DMS114 treated with DMSO at 0.1 percent for 48 hours (cell line): ENCODE data around the gene RNF125.
"Not testable (repeated sequence)": the region's sequence is repeated elsewhere in the genome, so short reads cannot be mapped to it uniquely, and the experiment has no call there.

Experiments used
- DNase-seq: peaks from one replicate; lab custom pipeline; 2025; ENCODE audit not compliant: unreplicated experiment; lab: John Stamatoyannopoulos, UW

RNF125 gene

DNA sequence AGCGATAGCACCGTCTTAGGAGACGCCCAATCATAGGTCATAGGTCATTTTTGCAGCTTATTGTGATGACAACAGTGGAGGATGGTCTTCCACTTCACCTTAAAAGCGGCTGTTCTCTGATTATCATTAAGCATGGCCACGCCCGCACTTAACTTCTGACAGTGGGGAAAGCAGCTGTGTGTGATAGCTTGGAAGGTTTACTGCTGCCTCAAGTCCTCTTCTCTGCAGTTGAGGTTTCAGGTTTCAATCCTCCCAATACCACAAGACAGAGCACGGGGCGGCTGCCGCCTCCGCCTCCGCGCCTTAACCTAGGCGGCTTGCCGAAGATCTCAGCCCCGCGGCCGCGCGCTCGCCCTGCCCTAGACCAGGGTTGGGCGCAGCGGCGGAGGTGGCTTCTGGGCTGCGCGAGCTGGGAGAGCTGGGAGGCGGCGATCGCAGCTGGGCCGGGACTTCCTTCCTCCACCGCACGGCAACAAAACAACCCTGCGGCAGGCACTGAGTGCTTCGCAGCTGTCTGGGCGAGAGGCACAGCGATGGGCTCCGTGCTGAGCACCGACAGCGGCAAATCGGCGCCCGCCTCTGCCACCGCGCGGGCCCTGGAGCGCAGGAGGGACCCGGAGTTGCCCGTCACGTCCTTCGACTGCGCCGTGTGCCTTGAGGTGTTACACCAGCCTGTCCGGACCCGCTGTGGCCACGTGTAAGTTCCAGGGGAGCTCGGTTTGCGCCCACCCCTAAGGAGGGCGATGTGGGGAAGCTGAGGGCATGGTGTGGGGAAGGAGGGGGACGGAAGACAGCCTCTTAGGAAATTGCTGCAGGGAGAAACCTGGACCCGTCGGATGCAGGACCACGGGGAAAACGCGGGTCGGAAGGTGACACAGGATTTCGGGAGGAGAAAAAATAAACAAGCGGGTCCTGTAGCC, at the start of gene RNF125:
TSS of gene RNF125 (plus strand) at position 495 of the 920 bp plus-strand sequence. CDS start at position 534, 39 bp downstream.
- peak; percentile 22 for DNase-seq

DNA sequence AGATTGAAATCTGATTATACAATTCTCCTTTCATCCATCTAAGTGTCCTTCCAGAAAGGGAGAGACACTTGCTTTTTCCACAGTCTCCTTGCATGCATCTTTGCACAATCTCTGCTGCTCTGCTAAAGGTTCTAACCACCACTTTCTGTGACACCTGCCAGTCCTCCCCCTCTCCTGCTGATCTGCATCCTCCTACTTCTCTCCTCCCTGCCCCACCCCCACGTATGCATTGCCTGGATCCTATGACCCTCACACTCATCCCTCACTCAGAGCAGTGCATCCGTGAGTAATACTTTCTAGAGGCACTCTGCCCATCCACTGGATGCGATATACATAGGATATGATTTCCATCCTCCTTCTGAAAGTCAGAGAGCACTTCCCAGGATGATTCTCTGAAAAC, 48.0 kb upstream of the RNF125 start:
- DNase-seq: no peak

DNA sequence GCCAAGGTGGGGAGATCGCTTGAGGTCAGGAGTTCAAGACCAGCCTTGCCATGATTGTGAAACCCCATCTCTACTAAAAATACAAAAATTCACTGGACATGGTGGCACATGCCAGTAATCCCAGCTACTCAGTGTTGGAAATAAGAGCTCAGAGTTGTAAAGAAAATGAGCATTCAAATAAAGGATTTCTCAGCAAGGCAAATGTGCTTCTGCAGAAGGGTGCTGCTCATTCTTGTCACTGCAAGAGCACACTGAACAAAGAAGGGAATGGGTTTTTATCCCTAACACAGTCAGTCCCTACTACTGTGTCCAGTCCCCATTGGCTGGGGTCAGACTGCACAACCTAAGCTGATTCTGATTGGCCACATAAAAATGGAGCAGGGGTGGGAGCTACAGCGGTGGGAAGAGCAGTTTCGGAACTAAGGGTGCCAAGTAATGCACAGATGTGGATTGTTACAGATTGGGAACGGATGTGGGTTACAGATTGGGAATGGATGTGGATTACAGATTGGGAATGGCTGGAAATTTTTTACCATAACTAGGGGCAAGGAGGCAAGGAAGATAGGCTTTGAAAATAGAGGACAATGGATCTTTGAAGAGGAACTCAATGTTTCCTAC, 44.6 kb upstream of the RNF125 start:
- DNase-seq: no peak

DNA sequence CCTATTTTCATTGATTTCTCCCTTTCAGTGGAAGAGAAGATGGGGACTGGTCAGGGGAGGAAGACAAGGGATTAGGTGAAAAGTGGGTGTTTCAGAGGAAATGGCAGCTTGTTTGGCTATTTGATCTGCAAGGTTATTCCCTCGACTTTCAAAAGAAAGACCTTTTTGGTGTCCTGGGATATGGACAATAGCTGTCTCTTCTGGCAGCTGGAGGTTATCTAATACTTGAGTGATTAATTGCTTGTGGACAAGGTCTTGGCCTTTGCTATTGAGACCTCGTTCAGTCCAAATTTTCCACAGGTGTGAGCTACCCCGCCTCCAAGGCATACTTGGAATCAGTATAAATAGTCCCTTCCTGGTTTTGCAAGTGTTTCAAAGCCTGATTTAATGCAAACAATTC, 42.4 kb upstream of the RNF125 start:
- no peak for DNase-seq

DNA sequence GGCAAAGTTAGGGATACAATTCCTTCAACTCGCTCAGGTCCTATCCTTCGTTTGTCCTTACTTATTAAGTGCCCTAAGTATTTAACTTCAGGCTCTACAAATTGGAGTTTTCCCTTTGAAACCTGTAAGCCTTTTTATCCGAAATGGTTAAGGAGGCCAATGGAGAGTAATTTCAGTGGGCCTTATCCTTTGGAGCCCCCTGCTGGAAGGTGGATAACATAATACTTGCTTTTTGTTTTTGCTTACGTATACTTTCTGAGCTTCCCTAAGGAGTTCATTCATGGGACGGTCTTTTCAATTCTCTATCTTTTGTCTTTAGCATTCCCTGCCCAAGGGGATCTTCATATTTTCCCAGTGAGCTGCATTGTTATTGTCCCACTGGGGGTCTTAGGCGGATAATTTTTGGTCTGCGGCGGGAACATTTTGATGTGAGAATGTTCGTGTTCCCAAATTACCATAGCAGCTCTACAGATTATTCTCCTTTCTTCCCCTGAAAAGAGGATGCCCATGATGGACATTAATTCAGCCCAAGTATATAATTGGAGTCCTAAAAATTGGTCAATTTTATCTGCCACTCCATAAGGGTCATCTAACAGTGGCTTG, 41.3 kb upstream of the RNF125 start:
- peak; percentile 2 for DNase-seq

DNA sequence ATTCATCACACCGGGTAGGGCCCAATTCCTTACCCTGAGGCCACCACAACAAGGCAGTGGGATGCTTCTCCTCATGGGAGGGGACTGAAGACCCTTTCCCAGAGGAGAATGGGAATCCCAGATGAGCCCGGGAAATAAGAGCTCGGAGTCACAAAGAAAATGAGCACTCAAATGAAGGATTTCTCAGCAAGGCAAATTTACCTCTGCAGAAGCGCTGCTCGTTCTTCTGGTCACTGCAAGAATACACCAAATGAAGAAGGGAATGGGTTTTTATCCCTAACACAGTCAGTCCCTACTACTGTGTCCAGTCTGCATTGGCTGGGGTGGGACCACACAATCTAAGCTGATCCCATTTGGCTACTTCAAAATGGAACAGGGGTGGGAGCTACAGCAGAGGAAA, 40.0 kb upstream of the RNF125 start:
- DNase-seq: no peak

DNA sequence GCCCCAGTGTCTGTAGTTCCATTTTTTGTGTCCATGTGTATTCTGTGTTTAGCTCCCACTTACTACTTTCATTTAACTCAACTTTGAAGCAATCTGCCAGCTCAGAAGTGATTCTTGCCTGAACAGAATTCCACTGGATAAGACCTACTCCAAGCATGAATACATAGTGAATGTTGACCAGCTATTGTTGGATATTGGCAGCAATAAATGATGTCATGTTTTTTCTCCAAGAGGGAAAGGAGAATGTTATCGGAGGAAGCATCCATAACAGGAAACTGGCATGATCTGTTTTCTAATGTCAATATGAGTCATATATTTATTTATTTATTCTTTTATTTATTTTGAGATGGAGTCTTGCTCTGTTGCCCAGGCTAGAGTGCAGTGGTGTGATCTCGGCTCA, 38.9 kb upstream of the RNF125 start:
- no peak for DNase-seq

DNA sequence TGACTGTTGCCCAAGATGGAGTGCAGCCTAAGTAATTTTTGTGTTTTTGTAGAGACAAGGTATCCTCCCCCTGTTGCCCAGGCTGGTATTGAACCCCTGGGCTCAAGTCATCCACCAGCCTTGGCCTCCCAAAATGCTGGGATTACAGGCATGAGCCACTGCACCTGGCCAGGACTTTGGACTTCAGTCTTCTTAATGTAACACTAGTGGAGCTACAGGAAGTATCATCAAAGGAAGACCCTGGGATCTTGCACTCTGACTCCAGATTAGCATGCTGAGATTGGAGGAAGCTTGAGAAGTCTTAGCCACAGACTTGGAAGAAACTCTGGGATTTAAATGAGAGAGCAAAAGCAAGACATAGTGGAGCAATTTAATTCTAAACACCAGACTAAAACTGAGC, 37.8 kb upstream of the RNF125 start:
- no peak for DNase-seq

DNA sequence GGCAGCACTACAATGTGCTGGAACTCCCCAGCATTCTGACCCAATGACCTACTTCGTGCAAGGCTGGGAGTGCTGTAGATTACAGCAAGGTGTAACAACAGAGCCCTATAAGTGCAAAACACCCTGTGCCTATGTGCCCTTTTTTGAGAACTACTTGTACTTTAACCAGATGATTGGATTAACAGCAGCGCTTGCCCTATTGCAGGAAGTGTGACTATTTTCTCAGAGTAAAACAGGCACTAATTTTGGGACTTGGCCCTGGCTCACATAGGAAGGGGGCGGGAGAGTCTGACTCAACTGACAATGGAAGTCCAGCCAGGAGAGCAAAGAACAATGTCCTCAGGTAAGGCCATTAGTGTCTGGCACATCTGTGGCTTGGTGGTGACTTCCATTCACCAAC, 35.6 kb upstream of the RNF125 start:
- DNase-seq: no peak

DNA sequence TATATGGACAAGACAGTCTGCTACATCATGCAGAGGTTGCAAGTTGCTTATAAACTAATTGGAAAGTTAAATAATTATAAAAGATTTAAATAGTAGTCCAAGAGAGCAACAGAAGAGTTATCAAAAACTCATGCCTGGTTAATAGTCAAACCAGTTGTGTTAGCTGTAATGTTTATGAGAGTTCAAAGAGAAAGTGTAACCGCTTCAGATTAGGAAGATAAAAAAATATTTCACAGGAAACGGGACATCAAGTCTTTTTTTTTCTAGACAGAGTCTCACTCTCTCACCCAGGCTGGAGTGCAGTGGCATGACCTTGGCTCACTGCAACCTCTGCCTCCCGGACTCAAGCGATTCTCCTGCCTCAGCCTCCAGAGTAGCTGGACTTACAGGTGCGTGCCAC, 34.6 kb upstream of the RNF125 start:
- DNase-seq: no peak

DNA sequence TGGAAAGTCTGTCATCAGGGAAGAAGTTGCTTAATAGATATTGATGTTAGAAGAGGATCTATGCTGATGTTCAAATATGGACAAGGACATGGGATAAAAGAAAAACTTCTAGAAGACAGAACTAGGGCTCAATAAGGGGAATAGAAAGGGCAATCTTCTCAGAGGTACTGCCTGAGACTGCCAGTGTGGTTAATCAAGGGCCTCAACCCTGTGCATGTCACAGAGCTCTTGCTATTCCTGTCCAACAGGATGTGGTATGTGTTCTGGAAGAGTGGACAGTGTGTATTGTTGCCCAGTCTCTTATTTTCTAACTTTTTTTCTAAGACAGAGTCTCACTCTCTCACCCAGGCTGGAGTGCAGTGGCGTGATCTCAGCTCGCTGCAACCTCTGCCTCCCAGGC, 27.8 kb upstream of the RNF125 start:
- no peak for DNase-seq

DNA sequence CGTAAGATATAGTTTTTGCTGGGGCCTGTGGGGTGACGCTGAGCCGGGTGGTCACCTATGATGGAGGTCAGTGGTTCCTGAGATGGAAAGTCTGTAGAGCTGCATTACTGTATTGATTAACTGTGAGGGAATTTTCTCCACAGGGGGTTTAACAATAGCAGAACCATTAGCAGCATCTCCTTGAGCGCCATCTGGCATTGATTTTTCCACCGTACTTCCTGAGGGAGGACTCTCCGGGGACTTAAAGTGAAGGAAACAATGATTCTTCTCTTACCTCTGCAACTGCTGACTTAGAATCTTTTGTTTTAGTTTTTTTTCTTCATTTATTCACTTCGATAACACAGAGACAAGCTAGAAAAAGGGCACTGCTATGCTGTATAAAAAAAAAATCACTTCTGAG, 22.6 kb upstream of the RNF125 start:
- no peak for DNase-seq

DNA sequence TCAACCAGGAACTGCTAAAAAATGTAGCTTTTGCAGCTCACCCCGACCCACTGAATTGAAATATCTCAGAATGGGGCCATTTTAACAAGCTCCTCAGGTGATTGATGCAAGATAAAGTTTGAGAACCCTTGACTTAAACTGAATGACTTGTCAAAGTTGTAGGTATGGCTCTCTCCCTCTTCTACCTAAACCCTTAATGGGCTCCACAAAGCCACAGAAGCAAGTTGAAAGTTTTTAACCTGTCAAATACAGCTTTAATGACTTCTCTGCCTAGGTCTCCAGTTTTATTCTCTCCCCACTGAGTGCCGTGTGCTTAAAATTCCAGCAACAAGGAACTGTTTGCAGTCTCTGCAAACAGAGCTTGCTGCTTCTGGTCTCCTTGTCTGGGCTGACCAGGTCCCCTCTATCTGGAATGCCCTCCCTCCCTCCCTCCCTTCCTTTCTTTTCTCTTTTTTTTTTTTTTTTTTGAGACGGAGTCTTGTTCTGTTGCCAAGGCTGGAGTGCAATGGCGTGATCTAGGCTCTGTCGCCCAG, 19.7 kb upstream of the RNF125 start:
- DNase-seq: no peak

DNA sequence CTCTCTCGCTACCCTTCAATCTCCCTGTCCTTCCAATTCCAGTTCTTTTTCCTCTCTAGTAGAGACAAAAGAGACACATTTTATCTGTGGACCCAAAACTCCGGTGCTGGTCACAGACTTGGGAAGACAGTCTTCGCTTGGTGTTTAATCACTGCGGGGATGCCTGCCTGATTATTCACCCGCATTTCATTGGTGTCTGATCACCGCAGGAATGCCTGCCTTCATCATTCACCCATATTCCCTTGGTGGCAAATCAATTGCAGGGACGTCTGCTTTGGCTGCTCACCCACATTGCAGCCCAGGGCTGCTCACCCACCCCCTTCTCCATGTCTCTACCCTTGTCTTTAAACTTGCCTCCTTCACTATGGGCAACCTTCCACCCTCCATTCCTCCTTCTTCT, 17.5 kb upstream of the RNF125 start:
- not testable (repeated sequence) for DNase-seq

DNA sequence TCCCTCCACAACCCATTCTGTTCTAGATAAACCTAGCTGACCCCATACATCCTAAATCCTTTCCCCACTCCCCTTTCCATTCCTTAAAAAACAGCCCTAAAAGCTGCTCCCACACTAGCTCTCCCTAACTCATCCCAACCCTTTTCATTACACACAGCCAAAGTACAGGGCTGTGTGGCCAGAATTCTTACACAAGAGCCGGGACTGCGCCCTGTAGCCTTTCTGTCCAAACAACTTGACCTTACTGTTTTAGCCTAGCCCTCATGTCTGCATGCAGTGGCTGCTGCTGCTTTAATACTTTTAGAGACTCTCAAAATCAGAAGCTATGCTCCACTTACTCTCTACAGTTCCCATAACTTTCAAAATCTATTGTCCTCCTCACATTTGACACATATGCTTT, 14.8 kb upstream of the RNF125 start:
- DNase-seq: not testable (repeated sequence)

DNA sequence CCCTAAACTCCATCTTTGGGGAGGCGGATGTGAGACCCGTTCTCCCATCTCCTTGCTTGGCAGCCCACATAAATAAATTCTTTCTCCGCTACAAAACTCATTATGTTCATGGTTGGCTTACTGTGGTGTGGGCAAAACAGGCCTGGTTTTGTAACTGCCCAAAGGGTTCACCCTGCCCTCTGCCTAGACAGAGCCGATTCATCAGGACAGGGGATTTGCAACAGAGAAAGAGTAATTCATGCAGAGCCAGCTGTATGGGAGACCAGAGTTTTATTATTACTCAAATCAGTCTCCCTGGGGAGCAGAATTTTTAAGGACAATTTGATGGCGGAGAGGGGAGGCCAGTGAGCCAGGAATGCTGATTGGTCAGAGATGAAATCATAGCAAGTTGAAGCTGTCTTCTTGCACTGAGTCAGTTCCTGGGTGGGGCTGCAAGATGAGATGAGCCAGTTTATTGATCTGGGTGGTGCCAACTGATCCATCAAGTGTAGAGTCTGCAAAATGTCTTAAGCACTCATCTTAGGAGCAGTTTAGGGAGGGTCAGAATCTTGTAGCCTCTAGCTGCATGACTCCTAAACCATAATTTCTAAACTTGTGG, 8.4 kb upstream of the RNF125 start:
- no peak for DNase-seq

DNA sequence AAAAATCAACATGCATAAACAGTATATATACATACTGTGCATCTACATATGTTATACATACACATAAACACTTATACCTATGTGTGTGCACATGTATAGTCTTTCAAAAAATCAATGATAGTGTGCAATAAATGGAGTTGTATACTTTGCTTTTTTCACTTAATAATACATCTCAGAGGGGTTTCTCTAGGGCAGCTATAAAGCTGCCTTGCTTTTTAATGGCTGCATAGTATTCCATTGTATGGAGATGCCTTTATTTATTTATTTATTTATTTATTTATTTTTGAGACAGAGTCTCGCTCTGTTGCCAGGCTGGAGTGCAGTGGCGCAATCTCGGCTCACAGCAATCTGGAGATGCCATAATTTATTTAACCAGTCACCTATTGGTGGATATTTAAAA, 7.4 kb upstream of the RNF125 start:
- DNase-seq: no peak

DNA sequence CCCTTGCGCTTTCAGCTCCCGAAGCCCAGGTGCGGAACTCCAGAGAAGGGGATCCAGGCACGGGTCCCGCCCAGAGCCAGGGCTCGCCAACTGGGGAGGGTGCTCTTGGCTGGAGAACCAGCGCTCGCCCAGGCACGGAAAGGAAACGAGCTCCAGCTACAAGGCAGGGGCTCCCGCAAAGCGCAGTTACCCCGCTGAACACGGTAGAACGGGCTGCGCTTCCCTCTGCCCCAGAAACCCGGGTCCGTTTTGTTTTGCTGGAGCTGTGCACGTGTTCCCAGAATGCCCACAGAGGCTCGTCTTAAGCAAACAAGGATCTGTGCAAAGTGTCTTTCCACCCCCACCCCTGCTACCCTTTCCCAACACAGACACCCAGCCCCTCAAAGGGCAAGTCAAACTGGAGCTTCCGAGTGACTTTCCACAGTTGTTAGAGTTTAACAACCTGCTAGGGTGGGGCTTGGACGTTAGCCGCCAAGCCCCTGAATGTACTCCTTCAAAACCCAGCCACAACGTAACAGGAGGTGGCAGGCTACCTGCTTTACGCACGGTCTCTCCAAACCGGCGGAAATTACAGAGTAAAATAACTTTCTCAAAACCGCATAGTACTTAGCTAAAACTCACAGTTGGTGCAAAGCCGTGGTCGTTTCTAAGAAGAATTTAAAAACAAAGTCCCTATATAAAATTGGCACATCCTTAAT, 775 bp downstream of the RNF125 start:
- DNase-seq: no peak

DNA sequence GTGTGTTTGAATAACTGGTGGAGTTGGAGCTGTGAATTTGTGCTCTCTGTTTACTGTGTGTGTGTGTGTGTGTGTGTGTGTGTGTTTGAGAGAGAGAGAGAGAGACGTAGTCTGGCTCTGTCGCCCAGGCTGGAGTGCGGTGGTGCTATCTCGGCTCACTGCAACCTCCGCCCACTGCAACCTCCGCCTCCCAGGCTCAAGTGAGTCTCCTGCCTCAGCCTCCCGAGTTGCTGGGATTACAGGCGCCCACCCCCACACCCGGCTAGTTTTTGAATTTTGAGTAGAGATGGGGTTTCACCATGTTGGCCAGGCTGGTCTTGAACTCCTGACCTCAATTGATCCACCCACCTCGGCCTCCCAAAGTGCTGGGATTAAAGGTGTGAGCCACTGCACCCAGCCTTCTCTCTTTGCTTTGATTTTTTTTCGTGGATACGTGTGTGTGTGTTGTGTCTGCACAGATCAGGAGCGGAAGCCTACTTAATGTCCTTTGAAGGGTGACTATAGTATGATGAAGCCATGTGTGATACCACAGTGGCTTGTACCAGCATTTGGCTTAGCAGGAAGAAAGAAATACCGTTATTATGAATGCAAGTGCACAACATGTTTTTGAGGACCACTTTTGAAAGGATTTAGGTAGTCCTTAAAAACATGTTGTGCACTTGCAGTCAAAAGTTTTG, 1.5 kb downstream of the RNF125 start:
- DNase-seq: not testable (repeated sequence)
